ENCODE data around the gene PPY.
"Not testable (repeated sequence)": the region's sequence is repeated elsewhere in the genome, so short reads cannot be mapped to it uniquely, and the experiment has no call there.

Gene PPY, protein sequence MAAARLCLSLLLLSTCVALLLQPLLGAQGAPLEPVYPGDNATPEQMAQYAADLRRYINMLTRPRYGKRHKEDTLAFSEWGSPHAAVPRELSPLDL

DNA sequence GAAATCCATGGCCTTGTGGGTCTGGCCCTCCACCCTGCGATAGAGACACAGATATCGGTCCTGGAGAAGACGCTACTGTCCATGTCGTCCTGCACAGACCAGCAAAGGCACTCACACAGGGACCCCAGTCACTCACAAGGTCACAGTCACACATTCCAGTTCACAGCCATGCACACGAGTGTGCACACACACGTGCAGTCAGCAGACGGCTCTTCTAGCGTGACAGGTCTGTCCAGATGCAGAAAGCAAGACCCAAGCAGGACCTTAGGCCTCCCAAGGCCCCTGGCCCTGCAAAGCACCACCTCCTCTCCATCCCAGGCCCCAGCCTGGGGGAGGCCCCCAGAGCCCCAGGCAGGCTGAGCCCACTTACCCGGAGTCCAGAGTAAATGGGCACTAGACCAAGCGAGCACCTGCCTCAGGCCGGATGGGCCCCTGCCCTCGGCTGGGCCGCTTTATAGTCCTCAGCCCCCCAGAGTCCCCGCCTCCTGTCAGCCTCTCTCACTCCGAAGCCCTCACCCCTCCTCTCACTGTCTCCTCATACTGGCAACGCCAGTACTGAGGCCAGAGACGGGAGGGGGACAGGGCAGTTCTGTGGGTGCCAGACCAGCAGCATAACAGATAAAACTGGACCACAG, at the start of gene PPY:
PPY (minus strand) TSS at position 426 of the 635 bp plus-strand sequence. CDS start 822 bp downstream, outside the sequence.
- no peak for DNase-seq

DNA sequence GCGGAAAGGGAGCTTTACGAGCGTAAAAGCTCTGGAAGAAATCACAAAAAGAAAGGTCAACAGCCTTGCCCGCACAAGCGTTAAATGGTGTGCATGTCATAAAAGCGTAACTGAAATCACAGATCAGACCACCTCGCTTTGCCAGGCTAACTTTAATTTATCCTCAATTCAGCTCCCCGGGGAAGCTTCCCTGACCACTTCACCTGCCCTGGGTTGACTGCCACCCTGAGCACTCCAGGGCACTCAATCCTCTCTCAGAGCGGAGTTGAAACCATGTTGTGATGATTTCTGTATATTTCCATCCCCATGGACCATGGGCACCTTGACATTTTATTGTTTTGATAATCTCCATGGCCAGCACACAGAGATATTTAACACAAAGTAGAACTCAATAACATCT, 46.0 kb upstream of the PPY start:
- no peak for DNase-seq

DNA sequence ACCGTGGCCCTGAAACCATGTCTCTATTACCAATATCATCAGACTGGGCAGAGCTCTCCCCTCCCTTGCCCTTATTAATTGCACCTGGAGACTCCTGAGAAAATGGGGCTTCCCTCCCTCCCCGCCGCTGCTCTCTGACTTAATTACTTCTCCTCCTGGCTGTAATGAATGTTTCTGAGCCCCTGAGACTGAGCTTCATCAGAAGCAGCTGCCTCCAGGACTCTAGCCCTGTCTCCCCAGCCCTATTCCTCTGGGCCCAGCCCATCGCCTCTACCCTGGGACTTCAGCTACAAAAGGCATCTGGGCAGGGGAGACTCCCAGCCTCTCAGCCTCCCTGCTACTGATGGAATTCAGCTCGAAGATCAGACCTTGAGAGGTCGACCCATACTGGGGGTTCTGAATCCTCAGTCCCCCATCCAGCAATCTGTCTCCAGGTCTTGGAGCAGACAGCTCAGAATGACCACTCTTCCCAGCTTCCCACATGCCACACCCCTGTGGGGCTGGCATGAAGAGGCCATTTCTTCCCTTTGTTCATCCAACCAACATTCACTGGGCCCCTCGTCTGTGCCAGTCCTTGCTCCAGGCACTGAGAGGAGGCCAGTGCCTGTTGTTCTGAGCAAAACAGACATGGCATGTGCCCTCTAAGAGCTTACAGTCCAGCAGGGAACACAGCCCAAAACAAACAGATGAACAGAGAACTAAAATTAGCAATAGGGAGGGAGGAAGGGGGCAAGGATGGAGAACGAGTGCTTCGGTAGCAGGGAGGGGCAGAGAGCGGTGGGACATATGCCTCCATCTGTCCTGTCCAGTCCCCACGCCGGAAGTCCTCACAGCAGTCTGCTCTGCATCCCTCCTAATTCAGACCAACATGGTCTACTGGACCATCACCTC, 45.1 kb upstream of the PPY start:
- DNase-seq, result no peak

DNA sequence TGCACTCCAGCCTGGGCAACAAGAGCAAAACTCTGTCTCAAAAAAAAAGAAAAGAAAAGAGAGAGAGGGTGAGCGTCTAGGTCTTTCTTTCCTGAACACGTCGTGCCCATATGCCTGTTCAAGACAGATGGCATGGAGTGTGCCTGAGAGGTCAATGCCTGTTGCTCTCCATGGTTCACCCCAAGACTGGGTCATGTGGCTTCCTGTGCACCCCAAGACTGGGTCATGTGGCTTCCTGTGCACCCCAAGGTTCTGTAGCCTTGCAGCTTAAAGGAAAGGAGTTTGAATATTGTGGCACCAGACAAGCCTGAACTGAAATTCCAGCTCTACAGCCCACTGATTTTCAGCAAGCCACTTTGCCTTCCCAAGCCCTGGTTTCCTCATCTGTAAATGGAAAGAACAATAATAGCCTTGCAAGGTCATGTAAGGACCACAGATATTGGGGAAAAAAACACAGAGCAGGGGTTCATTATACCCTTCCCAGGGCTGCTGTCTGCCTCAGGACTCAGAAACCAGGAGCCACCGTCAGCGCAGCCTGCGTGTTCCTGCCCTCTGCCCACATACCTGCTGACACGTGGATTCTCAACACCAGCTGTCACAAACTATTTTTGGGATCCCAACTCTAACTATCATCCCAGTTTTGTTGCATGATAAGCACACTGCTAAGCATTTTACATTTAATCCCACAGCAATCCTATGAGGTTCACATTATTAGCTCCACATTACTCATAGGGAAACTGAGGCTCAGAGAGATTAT, 44.1 kb upstream of the PPY start:
- DNase-seq, result no peak

DNA sequence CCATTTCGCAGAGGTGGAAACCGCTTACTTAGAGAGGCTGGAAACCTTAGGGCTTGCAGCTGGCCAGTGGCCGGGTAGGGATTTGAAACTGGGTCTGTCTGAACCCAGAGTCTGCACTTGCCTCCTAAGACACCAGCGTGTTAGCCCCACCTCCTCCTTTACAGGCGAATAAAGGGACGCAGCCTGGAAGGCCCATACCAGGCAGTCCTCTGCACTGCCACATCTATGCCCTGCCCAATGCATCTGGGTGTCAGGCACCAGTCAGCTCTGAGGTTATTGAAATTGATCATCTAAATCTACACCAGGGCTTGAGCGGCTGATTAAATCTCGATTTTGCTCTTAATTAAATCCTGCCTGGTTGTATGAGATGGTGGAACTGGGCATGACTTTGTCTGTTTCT, 42.2 kb upstream of the PPY start:
- DNase-seq, result no peak

DNA sequence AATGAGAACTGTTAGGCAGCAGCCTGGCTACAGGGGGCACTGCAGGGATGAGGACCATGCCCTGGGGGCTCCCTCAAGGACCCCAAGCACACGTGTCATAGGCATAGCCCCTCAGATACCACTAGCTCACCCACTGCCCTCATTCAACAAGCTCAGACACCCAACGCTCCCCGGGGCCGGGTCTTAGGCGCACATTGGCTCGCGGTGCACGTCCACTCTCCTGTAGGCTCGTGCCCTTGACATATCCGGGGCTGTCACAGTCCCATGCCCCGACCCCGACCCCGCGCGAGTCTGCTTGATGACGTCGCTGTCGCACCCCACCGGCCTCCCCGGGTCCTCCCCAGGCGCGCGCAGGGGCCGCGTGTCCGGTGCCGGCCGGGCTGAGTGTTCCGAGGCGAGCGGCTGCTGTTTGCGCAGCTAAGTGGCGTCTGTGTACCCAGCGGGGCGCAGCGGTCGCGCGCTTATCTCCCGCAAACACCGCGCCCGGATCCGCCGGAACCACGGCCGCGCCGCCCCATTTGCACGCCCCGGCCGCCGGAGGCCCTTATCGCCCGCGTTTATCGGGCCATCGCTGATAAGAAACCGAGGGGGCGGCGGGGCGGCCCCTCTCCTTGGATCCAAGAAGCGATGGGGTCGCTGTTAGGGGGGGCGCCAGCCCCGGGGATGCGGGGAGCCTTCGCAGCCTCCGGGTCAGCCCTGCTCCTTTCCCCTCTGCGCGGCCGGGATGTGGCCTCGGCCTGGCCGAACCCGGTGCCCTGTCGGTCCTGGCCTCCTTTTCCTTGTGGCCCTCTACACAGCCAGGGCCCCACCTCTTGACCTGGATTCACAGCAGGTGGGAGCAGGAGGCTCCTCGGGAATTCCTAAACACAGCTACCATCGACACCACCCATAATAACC, 41.5 kb upstream of the PPY start:
- peak; percentile 20 for DNase-seq

DNA sequence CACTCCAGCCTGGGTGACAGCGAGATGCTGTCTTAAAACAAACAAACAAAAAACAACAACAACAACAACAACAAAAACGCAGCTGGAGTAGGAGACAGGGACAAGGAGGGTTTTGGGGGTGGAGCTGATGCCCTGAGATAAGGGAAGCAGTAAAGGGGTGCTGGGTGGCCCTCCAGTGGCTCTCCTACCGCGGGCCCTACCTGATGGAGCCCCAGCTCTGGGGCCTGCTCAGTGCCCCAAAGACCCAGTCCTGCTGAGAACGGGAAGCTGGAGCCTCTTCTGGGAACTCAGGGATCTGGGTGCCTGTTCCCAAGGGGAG, 40.9 kb upstream of the PPY start:
- DNase-seq, result no peak

DNA sequence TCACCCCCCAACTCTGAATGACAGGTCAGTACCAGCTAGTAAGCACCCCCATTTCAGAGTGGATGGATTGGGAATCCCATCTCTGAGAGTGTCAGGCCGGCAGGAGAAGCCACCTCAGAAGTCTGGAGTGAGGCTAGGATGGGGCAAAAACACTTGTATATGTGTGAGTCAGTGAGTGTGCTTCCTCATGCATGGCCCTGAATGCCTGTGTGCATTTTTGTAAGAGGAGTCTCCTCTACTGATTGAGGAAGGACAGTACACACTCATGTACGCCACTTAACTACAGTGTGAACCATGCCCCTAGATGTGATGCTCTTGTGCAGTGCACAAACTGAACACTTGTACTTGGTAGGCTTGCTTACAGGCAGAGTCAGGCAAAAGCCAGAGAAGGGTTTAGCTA, 39.9 kb upstream of the PPY start:
- no peak for DNase-seq

DNA sequence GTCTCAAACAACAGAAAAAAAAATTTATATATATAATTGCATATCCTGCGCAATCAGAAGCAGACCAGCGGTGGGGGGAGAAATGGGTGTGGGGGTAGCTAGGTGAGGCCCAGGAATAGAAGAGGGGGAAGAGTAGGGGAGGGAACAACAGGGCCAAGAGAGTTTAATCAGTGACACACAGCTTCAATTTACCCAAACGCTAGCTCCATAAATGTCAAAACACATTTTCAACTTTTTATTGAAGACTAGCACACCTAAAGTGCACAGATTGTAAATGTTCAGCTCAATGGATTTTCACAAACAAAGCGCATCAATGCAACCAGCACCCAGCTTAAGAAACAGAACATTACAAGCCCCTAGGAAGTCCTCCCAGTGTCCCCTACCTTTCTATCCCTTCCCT, 37.4 kb upstream of the PPY start:
- no peak for DNase-seq

DNA sequence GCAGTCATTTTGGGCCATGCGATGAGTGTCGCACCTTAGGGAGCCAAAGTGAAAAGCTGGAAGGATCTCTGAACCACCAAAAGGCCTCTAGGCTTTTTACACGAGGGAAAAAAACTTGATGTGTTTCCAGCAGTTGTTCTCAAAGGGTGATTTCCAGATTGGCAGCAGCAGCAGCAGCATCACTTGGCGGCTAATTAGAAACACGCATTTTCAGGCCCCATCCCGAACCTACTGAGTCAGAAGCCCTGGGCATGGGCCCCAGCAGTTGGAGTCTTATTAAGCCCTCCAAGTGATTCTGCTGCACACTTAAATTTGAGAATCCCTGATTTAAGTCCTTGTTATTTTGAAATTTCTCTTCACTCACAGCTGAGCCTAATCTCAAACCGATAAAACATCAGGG, 36.7 kb upstream of the PPY start:
- no peak for DNase-seq

DNA sequence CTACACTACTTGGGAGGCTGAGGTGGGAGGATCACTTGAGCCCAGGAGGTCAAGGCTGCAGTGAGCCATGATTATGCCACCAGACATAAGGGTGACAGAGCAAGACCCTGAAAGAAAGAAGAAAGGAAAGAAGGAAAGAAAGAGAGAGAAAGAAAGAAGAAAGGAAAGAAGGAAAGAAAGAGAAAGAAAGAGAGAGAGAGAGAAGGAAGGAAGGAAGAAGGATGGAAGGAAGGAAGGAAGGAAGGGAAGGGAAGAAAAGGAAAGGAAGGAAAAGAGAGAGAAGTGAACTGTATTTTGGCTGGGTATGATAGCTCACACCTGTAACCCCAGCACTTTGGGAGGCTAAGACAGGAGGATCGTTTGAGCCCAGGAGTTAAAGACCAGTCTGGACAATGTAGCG, 35.8 kb upstream of the PPY start:
- DNase-seq, result no peak

DNA sequence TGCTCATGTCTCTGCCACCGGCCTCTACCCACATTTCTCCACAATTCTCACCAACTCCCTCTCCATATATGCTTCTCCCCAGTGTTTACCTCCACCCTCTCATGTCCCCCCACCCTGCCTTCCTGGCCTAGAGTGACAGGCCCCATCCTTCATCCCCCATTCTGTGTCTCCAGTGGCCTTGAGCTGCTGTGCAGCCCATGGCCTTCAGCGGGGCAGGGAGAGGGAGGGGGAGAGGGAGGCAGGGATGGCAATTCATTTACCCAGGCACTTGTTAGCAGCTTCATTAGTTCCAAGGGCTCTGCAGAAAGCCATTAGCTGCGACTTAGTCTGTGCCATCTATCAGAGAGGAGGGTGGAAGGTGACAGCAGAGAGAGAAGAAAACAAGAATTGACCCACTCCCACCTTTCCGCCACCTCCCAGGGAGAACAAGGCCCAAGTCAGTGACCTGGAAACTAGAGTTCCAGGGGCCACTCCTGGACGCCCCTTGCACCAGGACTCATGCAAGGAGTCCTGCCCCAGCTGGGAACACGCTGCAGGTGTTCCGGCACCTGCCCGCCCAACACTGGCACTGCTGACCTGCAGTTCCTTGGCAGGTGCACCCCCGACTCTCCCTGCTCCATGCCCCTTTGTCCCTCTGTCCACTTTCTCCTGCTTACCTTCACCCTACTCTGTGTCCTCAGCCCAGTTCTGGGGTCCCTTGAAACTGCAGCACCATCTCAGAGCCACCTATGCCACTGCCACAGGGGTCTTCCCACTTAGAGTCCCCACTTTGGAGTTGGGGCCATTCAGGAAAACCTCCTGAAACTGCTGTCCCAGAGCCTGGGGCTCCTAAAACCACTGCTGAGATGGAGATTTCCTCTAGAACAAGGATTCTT, 34.9 kb upstream of the PPY start:
- DNase-seq, result no peak

DNA sequence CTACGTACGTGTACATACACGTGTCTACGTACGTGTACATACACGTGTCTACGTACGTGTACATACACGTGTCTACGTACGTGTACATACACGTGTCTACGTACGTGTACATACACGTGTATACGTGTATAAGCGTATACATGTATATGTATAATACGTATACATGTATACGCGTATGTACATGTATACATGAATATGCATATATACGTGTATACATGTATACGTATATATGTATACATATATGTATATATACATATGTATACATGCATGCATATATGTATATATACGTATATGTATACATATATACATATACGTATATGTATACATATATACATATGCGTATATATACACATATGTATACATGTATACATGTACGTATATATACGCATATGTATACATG, 33.6 kb upstream of the PPY start:
- DNase-seq, result no peak

DNA sequence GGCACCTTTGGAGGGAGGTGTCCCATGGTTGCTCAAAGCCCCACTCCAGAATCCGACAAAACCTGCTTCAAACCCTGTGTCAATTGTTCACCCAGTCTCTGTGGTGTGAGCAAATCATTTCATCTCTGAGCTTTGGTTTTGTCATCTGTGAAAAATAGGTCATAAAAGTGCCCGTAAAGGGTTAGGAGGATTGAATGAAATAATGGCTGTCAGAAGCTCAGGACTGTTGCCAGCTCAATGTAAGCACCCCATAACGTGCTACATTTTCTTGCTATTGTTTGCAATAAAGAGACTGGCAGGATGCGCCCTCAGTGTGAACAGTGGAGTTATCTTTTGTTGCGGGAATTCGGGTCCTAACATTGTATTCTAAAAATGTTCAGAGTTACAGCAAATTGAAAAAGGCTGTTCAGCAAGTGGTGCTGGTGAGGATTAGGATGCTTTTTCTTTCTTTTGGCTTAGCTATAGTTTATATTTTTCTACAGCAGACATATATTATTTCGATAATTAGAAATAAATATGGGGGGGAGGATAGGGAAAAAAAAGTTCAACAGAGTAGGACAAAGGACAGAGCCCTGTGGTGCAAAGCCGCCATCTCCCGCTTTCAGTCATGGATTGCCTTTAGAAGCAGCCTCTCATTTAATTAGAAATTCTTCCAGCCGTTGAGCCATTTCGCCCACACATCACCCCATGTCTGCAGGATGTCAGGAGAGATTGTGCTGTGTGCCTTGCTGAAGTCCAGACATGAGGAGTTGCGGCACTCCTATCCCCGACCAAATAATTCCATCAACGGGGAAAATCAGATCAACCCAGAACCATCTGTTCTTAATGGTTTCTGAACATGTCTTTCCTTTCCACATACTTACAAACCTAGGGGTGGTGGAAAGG, 32.3 kb upstream of the PPY start:
- no peak for DNase-seq

DNA sequence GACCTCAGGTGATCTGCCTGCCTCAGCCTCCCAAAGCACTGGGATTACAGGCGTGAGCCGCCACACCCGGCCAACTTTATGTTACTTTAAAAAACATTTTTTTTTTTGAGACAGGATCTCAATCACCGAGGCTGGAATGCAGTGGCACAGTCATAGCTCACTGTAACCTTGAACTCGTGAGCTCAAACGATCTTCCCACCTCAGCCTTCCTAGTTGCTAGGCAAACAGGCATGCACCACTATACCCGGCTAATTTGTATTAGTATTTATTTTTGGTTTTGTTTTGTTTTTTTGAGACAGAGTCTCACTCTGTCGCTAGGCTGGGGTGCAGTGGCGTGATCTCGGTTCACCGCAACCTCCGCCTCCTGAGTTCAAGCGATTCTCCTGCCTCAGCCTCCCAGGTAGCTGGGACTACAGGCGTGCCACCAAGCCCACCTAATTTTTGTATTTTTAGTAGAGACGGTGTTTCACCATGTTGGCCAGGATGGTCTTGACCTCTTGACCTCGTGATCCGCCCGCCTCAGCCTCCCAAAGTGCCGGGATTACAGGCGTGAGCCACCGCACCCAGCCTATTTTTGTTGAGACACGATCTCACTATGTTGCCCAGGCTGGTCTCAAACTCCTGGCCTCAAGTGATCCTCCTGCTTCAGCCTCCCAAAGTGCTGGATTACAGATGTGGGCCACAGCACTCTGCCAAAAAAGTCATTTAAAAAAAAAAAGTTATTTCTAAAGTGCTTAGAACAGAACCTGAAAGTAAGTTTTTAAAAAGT, 30.4 kb upstream of the PPY start:
- DNase-seq, result not testable (repeated sequence)

DNA sequence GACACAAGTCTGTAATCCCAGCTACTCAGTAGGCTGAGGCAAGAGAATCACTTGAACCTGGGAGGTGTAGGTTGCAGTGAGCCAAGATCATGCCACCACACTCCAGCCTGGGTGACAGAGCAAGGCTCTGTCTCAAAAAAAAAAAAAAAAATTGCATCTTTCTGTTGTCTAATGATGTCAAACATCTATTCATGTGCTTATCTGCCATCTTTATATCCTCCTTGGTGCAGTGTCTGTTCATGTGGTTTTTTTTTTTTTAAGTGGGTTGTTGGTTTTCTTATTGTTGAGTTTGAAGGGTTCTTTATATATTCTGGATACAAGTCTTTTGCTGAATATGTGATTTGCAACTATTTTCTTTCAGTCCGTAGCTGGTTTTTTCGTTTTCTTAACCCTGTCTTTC, 29.2 kb upstream of the PPY start:
- DNase-seq, result not testable (repeated sequence)

DNA sequence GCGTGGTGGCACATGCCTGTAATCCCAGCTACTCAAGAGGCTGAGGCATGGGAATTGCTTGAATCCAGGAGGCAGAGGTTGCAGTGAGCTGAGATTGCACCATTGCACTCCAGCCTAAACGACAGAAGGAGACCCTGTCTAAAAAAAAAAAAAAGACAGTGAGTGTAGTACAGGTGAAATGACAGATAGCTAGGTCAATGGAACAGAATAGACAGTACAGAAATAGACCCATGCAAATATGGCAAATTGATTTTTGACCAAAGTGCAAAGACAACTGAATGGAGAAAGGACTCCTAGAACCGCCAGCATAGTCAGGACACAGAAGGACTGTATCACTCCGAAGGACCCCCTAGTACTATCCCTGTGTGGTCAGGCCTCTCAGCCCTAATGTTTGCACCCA, 28.1 kb upstream of the PPY start:
- no peak for DNase-seq

DNA sequence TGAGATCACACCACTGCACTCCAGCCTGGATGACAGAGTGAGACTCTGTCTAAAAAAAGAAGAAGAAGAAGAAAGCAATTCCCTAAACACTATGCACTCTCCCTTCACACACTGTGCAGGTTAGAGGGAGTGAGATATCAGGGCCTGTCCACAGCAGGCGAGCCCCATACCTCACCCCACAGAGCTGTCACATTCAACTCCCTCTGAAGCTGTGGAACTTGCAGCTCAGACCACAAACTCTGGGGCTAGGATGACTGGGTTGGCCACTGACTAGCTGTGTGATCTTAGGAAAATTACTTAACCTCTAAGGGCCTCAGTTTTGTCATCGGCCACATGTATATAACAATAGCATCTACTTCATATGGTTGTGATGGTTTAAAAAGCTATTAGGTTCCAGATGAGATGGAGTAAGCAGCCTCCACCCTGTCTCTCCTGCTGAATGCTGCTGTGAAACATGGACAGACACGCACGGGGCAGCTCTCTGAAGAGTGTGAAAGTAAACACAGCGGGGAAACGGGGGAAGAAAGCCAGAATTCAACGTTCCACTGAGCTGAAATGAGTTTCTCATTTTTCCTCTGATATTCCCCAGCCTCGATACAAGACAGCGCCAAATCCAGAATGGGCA, 25.1 kb upstream of the PPY start:
- DNase-seq, result no peak

DNA sequence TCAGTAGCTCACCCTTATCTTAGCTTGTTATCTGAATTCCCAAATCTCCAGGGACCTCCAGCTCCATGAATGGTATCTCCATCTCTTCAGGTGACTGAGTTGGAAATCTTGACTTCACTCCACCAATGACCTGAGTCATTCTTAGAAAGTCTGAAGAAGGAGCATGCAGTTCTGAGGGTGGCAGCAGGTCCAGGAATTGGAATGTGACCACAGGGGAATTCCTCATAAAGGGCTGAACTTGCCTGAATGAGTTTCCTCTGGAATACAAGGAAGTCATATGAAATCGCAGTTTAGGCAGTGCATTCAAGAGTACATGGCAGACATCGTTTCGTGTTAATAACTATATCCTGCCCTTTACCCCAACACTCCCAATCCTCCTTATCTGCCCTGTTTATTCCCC, 24.0 kb upstream of the PPY start:
- no peak for DNase-seq

All from activated naive CD4-positive, alpha-beta T cell treated with anti-CD3 and anti-CD28 coated beads, Interleukin-2, amount 50 U/mL, for 16 hours (primary cell).